ES-I3 (cell line): Measurements from ENCODE around the gene CCNJL.

ENCODE experiments used
- H3K36me3 ChIP-seq: 2 replicates; pipeline ENCODE4 v1.6.1; 2013; ENCODE audit warnings: mild to moderate bottlenecking, low read length, control low read depth, moderate library complexity; ENCODE audit not compliant: insufficient read depth
- H3K4me1 ChIP-seq: 2 replicates; pipeline ENCODE4 v1.6.1; 2013; ENCODE audit warnings: mild to moderate bottlenecking, control low read depth, low read length; ENCODE audit not compliant: insufficient read depth
- H3K9ac ChIP-seq: 2 replicates; pipeline ENCODE4 v1.6.1; 2013; ENCODE audit warnings: low read depth, mild to moderate bottlenecking, low read length, moderate library complexity
- H3K9me3 ChIP-seq: 2 replicates; pipeline ENCODE4 v1.6.1; 2013; ENCODE audit warnings: mild to moderate bottlenecking, low read length, moderate library complexity; ENCODE audit not compliant: control insufficient read depth, insufficient read depth

Gene CCNJL

DNA sequence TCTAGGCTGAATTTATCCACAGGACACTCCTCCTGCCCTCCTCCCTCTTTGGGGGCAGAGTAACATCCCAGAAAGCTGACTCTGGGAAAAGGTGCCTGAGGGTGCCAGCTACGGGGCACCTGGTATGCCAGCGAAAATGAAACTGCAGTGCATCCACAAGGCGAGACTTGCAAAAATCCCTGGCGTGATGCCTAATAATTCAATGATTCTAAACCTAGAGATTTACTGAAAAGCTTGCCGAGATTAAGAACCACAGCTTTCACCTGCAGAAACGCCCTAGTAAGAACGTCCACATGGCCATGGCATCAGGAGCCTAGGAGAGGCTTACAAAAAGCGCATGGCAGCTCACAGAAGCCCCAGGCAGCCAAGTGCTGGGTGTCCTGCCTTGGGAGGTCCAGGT, 20.9 kb downstream of the CCNJL start:
- peaks cover 46% of the 10 kb centered on the region for H3K4me1 ChIP-seq
- no peaks in the 10 kb centered on the region for H3K9me3 ChIP-seq
- H3K36me3 ChIP-seq = no peaks in the 10 kb centered on the region
- H3K9ac ChIP-seq = no peak overlapping the region

GRCh38 chr5:160290751-160291150, 21.6 kb downstream of the CCNJL start:
- no peak overlapping the region for H3K9ac ChIP-seq

GRCh38 chr5:160289721-160290120, 22.6 kb downstream of the CCNJL start:
- H3K9ac ChIP-seq = no peak overlapping the region
- H3K9me3 ChIP-seq = no peaks in the 10 kb centered on the region
- H3K36me3 ChIP-seq = no peaks in the 10 kb centered on the region
- H3K4me1 ChIP-seq = peaks cover 44% of the 10 kb centered on the region

More at GRCh38 chr5:160290751-160291150, 21.6 kb downstream of the CCNJL start:
- H3K9me3 ChIP-seq = no peaks in the 10 kb centered on the region
- peaks cover 47% of the 10 kb centered on the region for H3K4me1 ChIP-seq
- H3K36me3 ChIP-seq = no peaks in the 10 kb centered on the region

GRCh38 chr5:160289356-160289651, 23.1 kb downstream of the CCNJL start:
- Histone ChIP-seq H3K9me3 (no peaks in the 10 kb centered on the region), H3K9ac (no peak overlapping the region), H3K36me3 (no peaks in the 10 kb centered on the region), H3K4me1 (peaks cover 40% of the 10 kb centered on the region)

GRCh38 chr5:160287378-160288051, 24.8 kb downstream of the CCNJL start:
- Histone ChIP-seq H3K9ac (no peak overlapping the region), H3K4me1 (peaks cover 30% of the 10 kb centered on the region), H3K36me3 (no peaks in the 10 kb centered on the region), H3K9me3 (no peaks in the 10 kb centered on the region)

DNA sequence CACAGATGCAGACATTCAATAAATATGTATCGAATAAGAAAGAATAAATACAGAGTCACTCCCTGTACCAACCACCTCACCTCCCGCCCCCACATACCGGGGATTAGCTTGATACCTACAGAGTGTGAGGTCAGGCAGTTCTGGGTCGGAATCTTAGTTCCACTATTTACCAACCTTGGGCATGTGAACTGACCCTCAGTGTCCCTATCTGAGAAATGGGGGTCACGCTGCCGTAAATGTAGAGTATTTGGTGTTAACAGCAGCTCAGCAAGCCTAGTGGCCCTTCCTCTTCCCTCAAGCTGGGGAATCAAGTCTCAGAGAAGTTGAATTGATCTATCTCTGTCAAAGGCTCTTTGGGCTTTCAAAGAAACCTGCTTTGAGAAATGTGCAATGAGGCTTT, 25.4 kb downstream of the CCNJL start:
- H3K4me1 ChIP-seq = peaks cover 30% of the 10 kb centered on the region
- H3K9me3 ChIP-seq = no peaks in the 10 kb centered on the region
- H3K36me3 ChIP-seq = no peaks in the 10 kb centered on the region
- H3K9ac ChIP-seq = no peak overlapping the region

GRCh38 chr5:160285316-160285715, 27.0 kb downstream of the CCNJL start:
- Histone ChIP-seq H3K9ac (no peak overlapping the region), H3K4me1 (peaks cover 30% of the 10 kb centered on the region), H3K9me3 (no peaks in the 10 kb centered on the region)

GRCh38 chr5:160284291-160284873, 28.0 kb downstream of the CCNJL start:
- Histone ChIP-seq H3K4me1 (peaks cover 24% of the 10 kb centered on the region), H3K9ac (no peak overlapping the region), H3K9me3 (no peaks in the 10 kb centered on the region), H3K36me3 (no peaks in the 10 kb centered on the region)

More at GRCh38 chr5:160285316-160285715, 27.0 kb downstream of the CCNJL start:
- no peaks in the 10 kb centered on the region for H3K36me3 ChIP-seq

- Histone ChIP-seq H3K36me3 (no peaks in the 10 kb centered on the region), H3K4me1 (no peaks in the 10 kb centered on the region), H3K9ac (no peak overlapping the region), H3K9me3 (no peaks in the 10 kb centered on the region)
These were observed 31.1 kb downstream of the CCNJL start for GRCh38 chr5:160281275-160281674.

DNA sequence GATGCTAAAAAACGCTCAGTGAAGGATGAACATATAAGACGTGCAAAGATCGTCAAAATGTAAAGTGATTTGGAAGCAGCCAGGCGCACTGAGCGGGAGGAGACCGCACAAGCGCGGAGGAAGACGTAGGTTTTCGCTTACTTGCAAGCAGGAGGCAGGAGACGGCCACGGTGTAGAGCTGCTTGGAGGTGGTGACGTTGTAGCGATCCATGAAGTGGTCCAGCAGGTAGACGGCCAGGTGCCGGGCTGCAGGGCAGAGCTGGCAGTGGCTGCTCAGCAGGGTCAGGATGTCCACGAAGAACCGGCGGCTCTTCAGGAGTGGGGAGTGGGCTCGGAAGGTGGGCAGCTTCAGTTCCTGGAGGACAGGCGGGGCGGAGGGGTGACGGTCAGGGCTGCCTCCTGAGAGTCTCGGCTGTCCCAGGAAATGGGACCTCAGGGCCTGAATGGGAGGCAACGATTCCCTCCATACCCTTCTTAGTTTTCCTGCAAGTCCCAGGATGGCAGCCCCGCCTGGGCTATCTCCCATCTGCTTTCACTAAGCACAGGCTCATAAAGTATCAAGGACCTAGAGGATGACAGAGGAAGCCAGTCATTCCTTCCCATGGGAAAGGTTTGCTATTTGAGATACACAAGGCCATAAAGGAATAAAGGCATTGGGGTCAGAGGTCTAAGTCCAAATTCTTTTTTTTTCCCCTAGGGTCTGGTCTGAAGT, 31.8 kb downstream of the CCNJL start:
- H3K9ac ChIP-seq = no peak overlapping the region
- no peaks in the 10 kb centered on the region for H3K36me3 ChIP-seq
- no peaks in the 10 kb centered on the region for H3K4me1 ChIP-seq
- H3K9me3 ChIP-seq = no peaks in the 10 kb centered on the region

DNA sequence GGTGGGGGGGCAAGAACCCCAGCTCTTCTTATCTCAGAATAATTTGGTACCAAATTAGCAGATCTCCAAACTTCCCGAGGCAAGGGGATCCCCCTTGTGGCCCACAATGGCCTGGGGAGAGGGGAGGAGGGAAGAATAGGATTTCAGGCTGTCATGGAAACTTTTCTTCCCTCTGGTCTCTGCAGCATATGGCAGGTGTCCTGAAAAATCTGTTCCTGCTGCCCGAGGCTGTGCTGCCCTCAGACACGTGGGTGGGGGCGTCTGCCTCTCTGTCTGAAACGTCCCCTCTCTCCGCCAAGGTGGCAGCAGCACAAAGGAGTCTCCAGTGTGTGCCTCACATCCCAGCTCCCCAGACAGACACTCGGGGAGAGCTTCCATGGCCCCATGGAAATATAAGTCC, 34.0 kb downstream of the CCNJL start:
- H3K9ac ChIP-seq = no peak overlapping the region
- no peaks in the 10 kb centered on the region for H3K9me3 ChIP-seq
- no peaks in the 10 kb centered on the region for H3K4me1 ChIP-seq
- no peaks in the 10 kb centered on the region for H3K36me3 ChIP-seq

- peaks cover 20% of the 10 kb centered on the region for H3K4me1 ChIP-seq
- no peak overlapping the region for H3K9ac ChIP-seq
- H3K9me3 ChIP-seq = no peaks in the 10 kb centered on the region
- H3K36me3 ChIP-seq = no peaks in the 10 kb centered on the region
These were observed 37.9 kb downstream of the CCNJL start for GRCh38 chr5:160274483-160274931.

GRCh38 chr5:160272889-160273288, 39.5 kb downstream of the CCNJL start:
- Histone ChIP-seq H3K36me3 (no peaks in the 10 kb centered on the region; the same call in 1 of the 2 replicates), H3K9me3 (no peaks in the 10 kb centered on the region), H3K9ac (no peak overlapping the region), H3K4me1 (peaks cover 23% of the 10 kb centered on the region)

GRCh38 chr5:160272264-160272663, 40.1 kb downstream of the CCNJL start:
- H3K36me3 ChIP-seq = no peaks in the 10 kb centered on the region; the same call in 1 of the 2 replicates
- no peak overlapping the region for H3K9ac ChIP-seq
- peaks cover 23% of the 10 kb centered on the region for H3K4me1 ChIP-seq
- H3K9me3 ChIP-seq = no peaks in the 10 kb centered on the region

- no peaks in the 10 kb centered on the region; the same call in 1 of the 2 replicates for H3K36me3 ChIP-seq
- peaks cover 27% of the 10 kb centered on the region for H3K4me1 ChIP-seq
- no peaks in the 10 kb centered on the region for H3K9me3 ChIP-seq
- H3K9ac ChIP-seq = no peak overlapping the region
These were observed 40.5 kb downstream of the CCNJL start for GRCh38 chr5:160271836-160272235.
